ENCODE measurements around the gene HS6ST1. TPM values are rescaled to one million over a fixed set of nuclear protein-coding genes. Genes with fewer than 3 reads are reported as not detected.
"Not testable (repeated sequence)": the region's sequence is repeated elsewhere in the genome, so short reads cannot be mapped to it uniquely, and the experiment has no call there.

The HS6ST1 gene
- total RNA-seq, 2 experiments from 2014 or later, result 13.6 to 17.6 TPM

GRCh38 chr2:128252501-128252900, 66.2 kb downstream of the HS6ST1 start:
- Histone ChIP-seq H3K79me2 (ENCODE audit: insufficient read depth, low read depth, low read length) (no peaks in the 10 kb centered on the region), H4K20me1 (ENCODE audit: insufficient read depth, low read length) (no peaks in the 10 kb centered on the region), H2AFZ (ENCODE audit: low read length) (no peak overlapping the region), H3K36me3 (ENCODE audit: insufficient read depth, low read length) (no peaks in the 10 kb centered on the region), H3K4me2 (ENCODE audit: low read length) (no peak overlapping the region), H3K4me1 (ENCODE audit: insufficient read depth, low read length, poor library complexity, severe bottlenecking) (no peaks in the 10 kb centered on the region), H3K9me3 (ENCODE audit: low read length) (no peaks in the 10 kb centered on the region), H3K4me3 (ENCODE audit: low read depth, low read length, poor library complexity, severe bottlenecking) (no peak overlapping the region), H3K27ac (ENCODE audit: low read depth, low read length, poor library complexity, severe bottlenecking) (no peak overlapping the region), H3K9me2 (ENCODE audit: insufficient read depth, low read length) (no peaks in the 10 kb centered on the region)
- intact Hi-C loops (cut with micrococcal nuclease; ENCODE audit: unreplicated experiment), result no loop called here
- ChIA-PET POLR2A (no interaction called here), CTCF (ENCODE audit: unreplicated experiment) (no interaction called here)
- TF ChIP-seq EZH2phosphoT487 (IDR thresholded peaks at IDR 0.05; ENCODE audit: borderline replicate concordance, low read depth, low read length) (no peak), CTCF (conservative IDR thresholded peaks at IDR 0.05; ENCODE audit: low read length) (no peak)
- BruUV-seq (replicated peaks), result no TSS peak
- no peak for DNase-seq (ENCODE audit: low spot score)

- H3K9me3 ChIP-seq (ENCODE audit: low read length); H3K9me2 ChIP-seq (ENCODE audit: insufficient read depth, low read length); H3K79me2 ChIP-seq (ENCODE audit: insufficient read depth, low read depth, low read length); H3K27ac ChIP-seq (ENCODE audit: low read depth, low read length, poor library complexity, severe bottlenecking); intact Hi-C loops (cut with micrococcal nuclease; ENCODE audit: unreplicated experiment); H3K36me3 ChIP-seq (ENCODE audit: insufficient read depth, low read length); H2AFZ ChIP-seq (ENCODE audit: low read length); H3K4me2 ChIP-seq (ENCODE audit: low read length); H4K20me1 ChIP-seq (ENCODE audit: insufficient read depth, low read length); H3K4me1 ChIP-seq (ENCODE audit: insufficient read depth, low read length, poor library complexity, severe bottlenecking); CTCF ChIA-PET (ENCODE audit: unreplicated experiment); DNase-seq (ENCODE audit: low spot score); H3K4me3 ChIP-seq (ENCODE audit: low read depth, low read length, poor library complexity, severe bottlenecking); BruUV-seq (replicated peaks): not testable (repeated sequence)
- POLR2A ChIA-PET, result interaction anchor here (0.7 kb wide), 1 partner anchor 484 kb away, joined by 4 read pairs; no protein-coding TSS in a partner anchor
Measured at GRCh38 chr2:128252086-128252485, 66.6 kb downstream of the HS6ST1 start.

- Histone ChIP-seq H4K20me1 (ENCODE audit: insufficient read depth, low read length) (no peaks in the 10 kb centered on the region), H3K36me3 (ENCODE audit: insufficient read depth, low read length) (no peaks in the 10 kb centered on the region), H3K9me3 (ENCODE audit: low read length) (no peaks in the 10 kb centered on the region), H3K4me1 (ENCODE audit: insufficient read depth, low read length, poor library complexity, severe bottlenecking) (no peaks in the 10 kb centered on the region), H3K9me2 (ENCODE audit: insufficient read depth, low read length) (no peaks in the 10 kb centered on the region), H3K27ac (ENCODE audit: low read depth, low read length, poor library complexity, severe bottlenecking) (no peak overlapping the region), H2AFZ (ENCODE audit: low read length) (no peak overlapping the region), H3K4me3 (ENCODE audit: low read depth, low read length, poor library complexity, severe bottlenecking) (no peak overlapping the region), H3K4me2 (ENCODE audit: low read length) (no peak overlapping the region), H3K79me2 (ENCODE audit: insufficient read depth, low read depth, low read length) (no peaks in the 10 kb centered on the region)
- ChIA-PET CTCF (ENCODE audit: unreplicated experiment) (no interaction called here), POLR2A (interaction anchor here (0.6 to 1.1 kb wide), 3 partner anchors 9 to 16 kb away, joined by 3 to 7 read pairs (median 3); no protein-coding TSS in a partner anchor)
- intact Hi-C loops (cut with micrococcal nuclease; ENCODE audit: unreplicated experiment), result no loop called here
- no peak for TF ChIP-seq CTCF (conservative IDR thresholded peaks at IDR 0.05; ENCODE audit: low read length)
- TF ChIP-seq EZH2phosphoT487 (IDR thresholded peaks at IDR 0.05; ENCODE audit: borderline replicate concordance, low read depth, low read length), result no peak
- BruUV-seq (replicated peaks), result no TSS peak
- DNase-seq (ENCODE audit: low spot score), result no peak
Measured at GRCh38 chr2:128250229-128251025, 68.2 kb downstream of the HS6ST1 start.
